GM18907 (cell line): Measurements from ENCODE around the gene CDK11B.
"Not testable (repeated sequence)": the region's sequence is repeated elsewhere in the genome, so short reads cannot be mapped to it uniquely, and the experiment has no call there.

Experiments used
- ATAC-seq: cut with Tn5 transposase; IDR thresholded peaks from one replicate; pipeline ENCODE4 v1.9.1; 2021; ENCODE audit warnings: mild to moderate bottlenecking, moderate library complexity; ENCODE audit not compliant: unreplicated experiment

CDK11B gene

GRCh38 chr1:1600861-1601563 lies 57.8 kb downstream of the CDK11B start:
- no peak for ATAC-seq

- no peak for ATAC-seq
Measured at GRCh38 chr1:1599935-1600860, 58.6 kb downstream of the CDK11B start, which contains the start of gene FNDC10. TSS of gene FNDC10 (minus strand) at chr1:1600135. CDS start at chr1:1600015, 120 bp downstream.

DNA sequence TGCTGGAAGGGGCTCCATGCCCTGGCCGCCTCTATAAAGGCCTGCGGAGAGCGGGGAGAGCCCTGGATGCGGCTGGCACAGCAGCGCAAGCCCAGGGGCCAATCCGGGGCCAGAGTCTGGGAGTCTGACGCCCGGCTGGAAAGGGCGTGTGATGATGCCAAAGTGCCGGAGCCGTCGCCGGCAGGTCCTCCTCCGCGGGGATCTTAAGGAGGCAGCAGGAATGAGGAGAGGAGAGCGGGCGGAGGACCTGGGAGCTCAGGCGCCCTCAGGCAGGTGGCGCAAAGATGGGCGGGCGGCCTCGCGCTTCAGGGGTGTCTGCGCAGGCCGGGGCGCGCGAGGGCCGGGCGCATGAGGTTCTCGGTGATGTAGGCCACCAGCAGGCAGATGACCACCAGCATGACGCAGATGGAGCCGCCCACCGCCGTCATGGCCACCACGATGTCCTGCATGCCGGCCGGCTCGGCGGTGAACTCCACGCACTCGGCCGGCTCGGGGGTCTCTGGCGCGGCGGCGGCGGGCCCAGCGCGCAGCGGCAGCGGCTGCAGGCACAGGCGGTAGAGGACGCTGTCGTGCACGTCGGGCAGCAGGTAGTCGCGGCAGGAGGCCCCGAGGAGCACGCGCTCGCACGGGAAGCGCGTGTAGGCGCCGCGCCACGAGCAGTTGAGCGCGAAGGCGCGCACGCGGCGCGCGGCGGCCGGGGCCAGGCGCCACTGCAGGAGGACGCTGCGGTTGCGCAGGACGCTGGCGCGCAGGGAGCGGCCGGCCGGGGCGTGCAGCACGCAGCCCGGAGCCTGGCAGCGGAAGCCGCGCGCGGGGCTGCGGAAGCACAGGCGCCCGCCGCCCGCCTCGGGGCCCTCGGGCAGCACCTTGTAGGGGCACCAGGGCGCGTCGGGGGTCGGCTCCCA lies 59.5 kb downstream of the CDK11B start:
- ATAC-seq = no peak

- ATAC-seq = no peak
Measured at GRCh38 chr1:1598720-1599029, 60.1 kb downstream of the CDK11B start.

DNA sequence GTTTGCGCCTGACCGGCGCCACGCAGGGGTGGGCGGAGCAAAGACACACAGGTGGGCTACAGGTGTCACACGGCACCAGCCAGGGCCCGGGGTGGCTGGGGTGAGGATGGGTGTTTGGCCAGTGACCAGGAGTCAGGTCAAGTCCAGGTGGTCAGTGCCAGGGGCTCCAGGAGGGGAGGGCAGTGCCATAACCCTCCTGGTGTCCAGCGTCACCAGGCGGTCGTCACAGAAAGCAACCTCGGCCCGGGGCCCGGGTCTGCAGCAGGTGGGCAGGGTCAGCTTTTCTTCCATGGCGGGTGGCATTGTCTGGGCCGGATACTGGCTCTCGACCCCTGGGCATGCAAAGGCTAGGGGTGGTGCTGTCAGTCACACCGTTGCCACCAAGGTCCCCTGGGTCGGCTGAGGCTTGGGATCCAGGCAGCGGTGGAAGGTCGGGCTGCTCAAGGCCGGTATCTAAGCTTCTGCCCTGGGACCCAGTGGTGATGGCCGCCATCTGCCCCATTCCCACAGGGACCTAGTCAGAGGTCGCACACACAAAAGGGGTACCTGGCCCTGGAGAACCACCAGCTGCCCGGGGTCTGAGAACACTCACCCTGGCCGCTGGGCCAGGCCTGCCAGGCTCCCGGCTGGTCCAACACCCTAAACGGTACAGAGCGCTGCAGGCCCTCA lies 60.6 kb downstream of the CDK11B start:
- no peak for ATAC-seq

DNA sequence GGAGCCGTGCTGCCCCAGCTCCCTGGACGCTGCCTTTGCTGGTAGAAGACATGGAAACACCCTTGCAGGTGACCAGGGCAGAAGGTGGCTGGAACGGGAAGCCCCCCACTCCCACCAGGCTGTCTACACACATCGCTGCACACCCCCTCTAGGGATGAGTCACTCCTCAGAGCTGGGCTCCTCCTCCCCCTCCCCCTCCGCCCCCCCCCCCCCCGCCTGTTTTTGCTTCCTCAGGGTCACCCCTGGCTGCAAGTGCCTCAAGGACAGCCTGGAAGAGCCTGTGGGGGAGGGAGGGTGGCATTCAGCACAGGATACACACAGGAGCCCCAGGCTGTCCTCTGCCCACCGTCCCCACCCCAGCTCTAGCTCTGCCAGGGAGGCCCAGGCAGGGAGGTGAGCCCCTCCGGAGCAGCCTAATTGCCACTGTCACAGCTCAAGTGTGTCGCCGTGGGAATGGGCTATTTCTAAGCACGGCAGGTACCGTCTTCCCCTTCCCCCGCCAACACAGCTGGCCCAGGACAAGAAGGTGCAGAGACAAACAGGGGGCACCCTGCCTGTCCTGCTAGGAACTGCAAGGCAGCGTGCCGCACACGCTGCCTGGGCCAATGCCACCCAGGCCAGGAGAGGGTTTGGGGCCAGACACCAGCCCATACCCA lies 61.4 kb downstream of the CDK11B start:
- ATAC-seq = no peak

- no peak for ATAC-seq
Measured at GRCh38 chr1:1596493-1597274, 62.1 kb downstream of the CDK11B start.

DNA sequence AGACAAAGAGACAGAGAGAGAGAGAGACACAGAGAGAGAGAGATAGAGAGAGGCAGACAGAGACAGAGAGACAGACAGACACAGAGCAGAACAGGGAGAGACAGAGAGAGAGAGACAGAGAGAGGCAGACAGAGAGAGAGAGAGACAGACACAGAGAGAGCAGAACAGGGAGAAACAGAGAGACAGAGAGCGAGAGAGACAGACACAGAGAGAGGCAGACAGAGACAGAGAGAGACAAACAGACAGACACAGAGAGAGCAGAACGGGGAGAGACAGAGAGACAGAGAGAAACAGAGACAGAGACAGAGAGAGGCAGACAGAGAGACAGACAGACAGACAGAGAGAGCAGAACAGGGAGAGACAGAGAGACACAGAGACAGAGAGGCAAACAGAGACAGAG lies 63.5 kb downstream of the CDK11B start:
- not testable (repeated sequence) for ATAC-seq

- no peak for ATAC-seq
Measured at GRCh38 chr1:1594602-1595260, 64.1 kb downstream of the CDK11B start.

DNA sequence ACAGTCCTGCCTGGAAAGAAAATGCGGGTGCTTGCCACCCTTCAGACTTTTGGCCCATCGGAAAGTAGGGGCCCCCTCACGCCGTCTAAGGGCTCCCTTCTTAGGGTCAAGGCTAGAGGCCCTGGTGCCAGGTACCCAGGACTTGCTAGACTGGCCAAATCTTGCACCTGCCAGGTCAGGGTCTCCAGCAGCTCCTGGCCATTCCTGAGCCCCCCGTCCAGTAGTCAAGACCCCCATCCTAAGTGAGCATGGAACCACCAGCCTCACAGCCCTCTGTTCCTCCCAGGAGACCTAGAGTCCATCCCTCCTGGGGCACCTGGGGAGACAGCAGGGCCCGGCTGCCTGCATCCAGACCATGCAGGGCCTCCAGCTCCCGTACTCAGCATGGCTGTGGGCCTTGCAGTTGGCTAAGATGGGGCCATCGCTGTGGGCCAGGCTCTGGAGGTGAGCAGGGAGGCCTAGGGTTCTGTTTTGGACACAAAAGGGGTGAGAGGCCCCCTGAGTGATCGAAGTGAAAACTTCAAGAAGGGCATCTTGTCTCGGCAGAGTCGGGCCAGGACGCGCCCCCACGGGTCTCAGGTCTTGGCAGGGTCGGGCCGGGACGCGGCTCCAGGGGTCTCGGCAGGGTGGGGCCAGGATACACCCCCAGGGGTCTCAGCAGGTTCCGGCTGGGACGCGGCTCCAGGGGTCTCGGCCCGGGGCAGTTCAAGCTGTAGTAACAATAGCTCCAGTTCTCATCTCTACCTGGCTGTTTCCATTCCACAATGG lies 64.8 kb downstream of the CDK11B start:
- ATAC-seq = no peak

- no peak for ATAC-seq
Measured at GRCh38 chr1:1591452-1591851, 67.4 kb downstream of the CDK11B start.
